BJ (cell line): ENCODE results near the gene WDR93. TPM values are rescaled to one million over a fixed set of nuclear protein-coding genes. Genes with fewer than 3 reads are reported as not detected.

Experiments used
- CTCF ChIA-PET: fragments of 350-600 bp; formaldehyde crosslinking; extraction: SDS; loops from one replicate; lab custom pipeline; 2021; ENCODE audit warnings: antibody characterized with exemption, inconsistent platforms; lab: Yijun Ruan, JAX
- POLR2A ChIA-PET: fragments of 300-600 bp; sonication (Branson Sonifier 250); formaldehyde crosslinking; extraction: SDS; loops from one replicate; lab custom pipeline; 2021; ENCODE audit warnings: antibody characterized with exemption; lab: Charles Lee
- DNase-seq: peaks from one replicate; pipeline ENCODE4 v3.0.0-alpha.2; 2011; ENCODE audit warnings: low read depth
- H3K27me3 ChIP-seq: 2 replicates; pipeline ENCODE4 v1.6.0; 2011; ENCODE audit warnings: low read length; ENCODE audit not compliant: control insufficient read depth, insufficient read depth
- H3K36me3 ChIP-seq: 2 replicates; pipeline ENCODE4 v1.5.1; 2011; ENCODE audit warnings: low read length; ENCODE audit not compliant: control insufficient read depth, insufficient read depth
- H3K4me3 ChIP-seq: 2 replicates; pipeline ENCODE4 v1.5.1; 2011; ENCODE audit warnings: low read depth, mild to moderate bottlenecking, control low read depth, low read length
- CTCF ChIP-seq: IDR thresholded peaks from 2 replicates; pipeline ENCODE4 v1.5.1; 2011; ENCODE audit warnings: low read depth, mild to moderate bottlenecking, control low read depth, inconsistent platforms, low read length, moderate library complexity; ENCODE audit not compliant: insufficient read depth
- polyA plus RNA-seq: library from polyadenylated mRNA; depleted of rRNA; stranded (reverse); fragments of >200 nt; gene quantifications from 2 replicates; pipeline ENCODE4 v1.2.3, GENCODE V29; 2011

The WDR93 gene
- polyA plus RNA-seq, 1 experiment = 0.15 TPM

GRCh38 chr15:89754361-89755154 lies 63.9 kb downstream of the WDR93 start:
- H3K36me3 ChIP-seq = no peaks in the 10 kb centered on the region
- no peaks in the 10 kb centered on the region for H3K27me3 ChIP-seq
- no peak overlapping the region for H3K4me3 ChIP-seq
- CTCF ChIA-PET = interaction anchor here (0.6 to 10.8 kb wide), 6 partner anchors 10 to 566 kb away, joined by 3 to 221 read pairs (median 6); partner anchors contain the start of gene AP3S2
- no peak for TF ChIP-seq CTCF
- POLR2A ChIA-PET = interaction anchor here (0.5 to 0.6 kb wide), 2 partner anchors 69 to 130 kb away, joined by 4 to 5 read pairs; no protein-coding TSS in a partner anchor
- DNase-seq = no peak

- no peak for TF ChIP-seq CTCF
- ChIA-PET CTCF (interaction anchor here (1.0 to 10.8 kb wide), 5 partner anchors 16 to 138 kb away, joined by 3 to 221 read pairs (median 6); partner anchors contain the start of gene AP3S2), POLR2A (no interaction called here)
- DNase-seq = no peak
- H3K4me3 ChIP-seq = no peak overlapping the region
- H3K27me3 ChIP-seq = no peaks in the 10 kb centered on the region
- H3K36me3 ChIP-seq = no peaks in the 10 kb centered on the region
Measured at GRCh38 chr15:89755701-89756100, 65.1 kb downstream of the WDR93 start.

GRCh38 chr15:89756897-89757296 lies 66.3 kb downstream of the WDR93 start:
- no peak for DNase-seq
- Histone ChIP-seq H3K4me3 (no peak overlapping the region), H3K36me3 (no peaks in the 10 kb centered on the region), H3K27me3 (no peaks in the 10 kb centered on the region)
- CTCF ChIA-PET = interaction anchor here (1.0 to 10.8 kb wide), 3 partner anchors 107 to 131 kb away, joined by 3 to 221 read pairs (median 120); no protein-coding TSS in a partner anchor
- POLR2A ChIA-PET = no interaction called here
- TF ChIP-seq CTCF = no peak

- ChIA-PET CTCF (interaction anchor here (6.3 to 10.8 kb wide), 2 partner anchors 119 to 130 kb away, joined by 120 to 221 read pairs; no protein-coding TSS in a partner anchor), POLR2A (no interaction called here)
- Histone ChIP-seq H3K36me3 (no peaks in the 10 kb centered on the region), H3K27me3 (no peaks in the 10 kb centered on the region), H3K4me3 (no peak overlapping the region)
- no peak for DNase-seq
- TF ChIP-seq CTCF = no peak
Measured at GRCh38 chr15:89758283-89758682, 67.7 kb downstream of the WDR93 start.

- POLR2A ChIA-PET = no interaction called here
- CTCF ChIA-PET = interaction anchor here (1.0 to 10.8 kb wide), 6 partner anchors 8 to 129 kb away, joined by 4 to 221 read pairs (median 39); partner anchors contain the start of genes MESP1 and MESP2
Measured at GRCh38 chr15:89758981-89759380, 68.4 kb downstream of the WDR93 start.

More at GRCh38 chr15:89758981-89759380, 68.4 kb downstream of the WDR93 start:
- no peak overlapping the region for H3K4me3 ChIP-seq
- no peaks in the 10 kb centered on the region for H3K36me3 ChIP-seq
- no peak for DNase-seq
- no peak for TF ChIP-seq CTCF
- H3K27me3 ChIP-seq = no peaks in the 10 kb centered on the region
